Osteocyte (in vitro differentiated cells): ENCODE measurements around the gene SLC4A1. TPM values are rescaled to one million over a fixed set of nuclear protein-coding genes. Genes with fewer than 3 reads are reported as not detected.

ENCODE experiments used
- DNase-seq: peaks from one replicate; pipeline ENCODE4 v3.0.0; 2021; ENCODE audit warnings: mixed read lengths; ENCODE audit not compliant: unreplicated experiment; ENCODE audit errors: extremely low spot score
- H3K27ac Mint-ChIP-seq: one replicate; pipeline ENCODE4 v1.8.0; 2021; ENCODE audit warnings: mild to moderate bottlenecking, mixed read lengths; ENCODE audit not compliant: unreplicated experiment
- H3K27me3 Mint-ChIP-seq: one replicate; pipeline ENCODE4 v1.8.0; 2021; ENCODE audit warnings: mixed read lengths; ENCODE audit not compliant: unreplicated experiment
- H3K36me3 Mint-ChIP-seq: one replicate; pipeline ENCODE4 v1.8.0; 2021; ENCODE audit warnings: mixed read lengths; ENCODE audit not compliant: unreplicated experiment
- H3K4me1 Mint-ChIP-seq: one replicate; pipeline ENCODE4 v1.8.0; 2021; ENCODE audit warnings: mixed read lengths; ENCODE audit not compliant: unreplicated experiment
- H3K4me3 Mint-ChIP-seq: one replicate; pipeline ENCODE4 v1.8.0; 2021; ENCODE audit warnings: mild to moderate bottlenecking, moderate library complexity, mixed read lengths; ENCODE audit not compliant: unreplicated experiment
- H3K9me3 Mint-ChIP-seq: one replicate; pipeline ENCODE4 v1.8.0; 2021; ENCODE audit warnings: mixed read lengths; ENCODE audit not compliant: unreplicated experiment
- total RNA-seq: library from RNA; stranded (reverse); gene quantifications from 2 replicates; pipeline ENCODE4 v1.2.1, GENCODE V29; 2021
- TF ChIP-seq, protein P1 (sequence below): fragments of 200-600 bp; sonication (generic); IDR thresholded peaks from 2 replicates; pipeline ENCODE4 v1.5.0; 2021; ENCODE audit warnings: antibody characterized with exemption, mild to moderate bottlenecking, moderate library complexity

The SLC4A1 gene
- total RNA-seq, 1 donor from 2014 or later, result not detected

DNA sequence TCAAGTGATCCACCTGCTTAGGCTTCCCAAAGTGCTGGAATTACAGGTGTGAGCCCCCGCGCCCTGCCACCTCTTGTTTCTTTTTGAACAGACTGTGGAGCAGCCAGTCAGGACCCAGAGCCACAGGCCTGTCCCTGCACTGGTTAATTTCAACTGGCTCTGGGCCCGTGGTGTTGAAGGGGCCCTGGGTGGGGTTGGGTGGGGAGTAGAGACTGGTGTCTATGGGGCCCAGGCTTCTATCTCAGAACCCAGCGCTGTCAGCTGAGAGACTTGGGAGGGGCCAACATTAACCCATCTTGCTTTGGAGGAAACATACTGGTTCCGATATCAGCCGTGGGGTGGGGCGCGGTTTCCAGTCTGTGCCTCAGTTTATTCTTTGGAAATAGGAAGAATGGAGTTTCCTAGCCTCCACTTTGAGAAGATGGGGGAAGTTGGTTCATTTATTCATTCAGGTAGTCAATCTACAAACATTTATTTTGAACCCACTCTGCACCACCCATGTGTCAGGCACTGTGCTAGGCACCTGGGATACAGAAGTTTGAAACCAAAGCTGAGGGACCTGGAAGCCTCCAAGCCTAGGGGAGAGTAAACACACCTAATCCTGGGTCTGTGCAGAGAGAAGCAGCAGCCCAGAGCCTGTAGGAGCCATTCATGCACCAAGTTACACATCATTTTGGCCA lies 15.5 kb upstream of the SLC4A1 start:
- H3K36me3 Mint-ChIP-seq, result no peaks in the 10 kb centered on the region
- TF ChIP-seq, protein P1, sequence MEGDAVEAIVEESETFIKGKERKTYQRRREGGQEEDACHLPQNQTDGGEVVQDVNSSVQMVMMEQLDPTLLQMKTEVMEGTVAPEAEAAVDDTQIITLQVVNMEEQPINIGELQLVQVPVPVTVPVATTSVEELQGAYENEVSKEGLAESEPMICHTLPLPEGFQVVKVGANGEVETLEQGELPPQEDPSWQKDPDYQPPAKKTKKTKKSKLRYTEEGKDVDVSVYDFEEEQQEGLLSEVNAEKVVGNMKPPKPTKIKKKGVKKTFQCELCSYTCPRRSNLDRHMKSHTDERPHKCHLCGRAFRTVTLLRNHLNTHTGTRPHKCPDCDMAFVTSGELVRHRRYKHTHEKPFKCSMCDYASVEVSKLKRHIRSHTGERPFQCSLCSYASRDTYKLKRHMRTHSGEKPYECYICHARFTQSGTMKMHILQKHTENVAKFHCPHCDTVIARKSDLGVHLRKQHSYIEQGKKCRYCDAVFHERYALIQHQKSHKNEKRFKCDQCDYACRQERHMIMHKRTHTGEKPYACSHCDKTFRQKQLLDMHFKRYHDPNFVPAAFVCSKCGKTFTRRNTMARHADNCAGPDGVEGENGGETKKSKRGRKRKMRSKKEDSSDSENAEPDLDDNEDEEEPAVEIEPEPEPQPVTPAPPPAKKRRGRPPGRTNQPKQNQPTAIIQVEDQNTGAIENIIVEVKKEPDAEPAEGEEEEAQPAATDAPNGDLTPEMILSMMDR, result no peak

DNA sequence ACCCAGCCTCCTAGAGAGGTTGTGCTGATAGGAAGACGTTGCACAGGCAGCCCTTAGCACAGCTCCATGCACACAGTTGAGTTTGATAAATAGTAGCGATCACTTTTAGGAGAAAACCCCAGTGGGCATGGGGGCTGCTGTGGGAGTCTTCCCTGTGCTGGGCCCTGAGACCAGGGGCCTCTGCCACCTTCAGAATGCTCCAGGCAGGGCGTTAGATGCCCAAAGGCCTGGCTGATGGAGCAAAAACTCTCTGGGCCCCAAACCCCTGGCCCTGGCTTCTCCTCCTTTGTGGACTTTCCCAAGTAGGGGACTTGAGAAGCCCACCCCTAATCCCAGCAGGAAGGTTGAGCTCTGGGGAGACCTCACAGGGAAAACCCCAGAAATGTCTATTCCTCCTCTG lies 14.3 kb upstream of the SLC4A1 start:
- no peak for DNase-seq
- H3K4me3 Mint-ChIP-seq, result no peak overlapping the region

More for the DNA sequence above, 15.5 kb upstream of the SLC4A1 start:
- Mint-ChIP-seq H3K4me1 (peaks cover 11% of the 10 kb centered on the region), H3K27me3 (peaks cover 11% of the 10 kb centered on the region), H3K4me3 (no peak overlapping the region), H3K27ac (no peak overlapping the region), H3K9me3 (no peaks in the 10 kb centered on the region)
- DNase-seq, result no peak

DNA sequence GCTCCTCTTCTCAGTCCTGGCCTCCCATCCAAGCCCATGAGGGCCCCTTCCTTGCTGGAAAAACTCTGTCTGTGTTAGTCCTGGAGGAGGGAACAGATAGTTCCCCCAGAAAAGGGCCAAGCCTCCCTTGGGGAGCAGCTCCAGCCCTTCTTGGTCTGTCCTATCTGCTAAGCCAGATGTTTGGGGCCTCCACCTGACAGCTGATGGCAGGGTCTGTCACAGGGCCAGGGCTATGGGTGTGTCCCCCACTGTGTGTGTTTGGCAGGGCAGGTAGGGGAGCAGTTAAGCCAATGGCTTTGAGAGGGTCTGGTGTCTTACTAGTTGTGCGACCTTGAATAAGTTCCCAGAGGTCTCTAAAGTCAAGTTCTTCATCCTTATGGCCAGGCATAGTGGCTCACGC lies 13.6 kb upstream of the SLC4A1 start:
- TF ChIP-seq, protein P1, result no peak
- Mint-ChIP-seq H3K36me3 (no peaks in the 10 kb centered on the region), H3K27me3 (peaks cover 3% of the 10 kb centered on the region), H3K27ac (no peak overlapping the region), H3K4me1 (peaks cover 11% of the 10 kb centered on the region), H3K4me3 (no peak overlapping the region), H3K9me3 (no peaks in the 10 kb centered on the region)
- no peak for DNase-seq

More for the DNA sequence above, 14.3 kb upstream of the SLC4A1 start:
- no peaks in the 10 kb centered on the region for H3K36me3 Mint-ChIP-seq
- no peaks in the 10 kb centered on the region for H3K9me3 Mint-ChIP-seq
- H3K27me3 Mint-ChIP-seq, result peaks cover 3% of the 10 kb centered on the region
- TF ChIP-seq, protein P1, result no peak
- H3K27ac Mint-ChIP-seq, result no peak overlapping the region
- H3K4me1 Mint-ChIP-seq, result peaks cover 11% of the 10 kb centered on the region

DNA sequence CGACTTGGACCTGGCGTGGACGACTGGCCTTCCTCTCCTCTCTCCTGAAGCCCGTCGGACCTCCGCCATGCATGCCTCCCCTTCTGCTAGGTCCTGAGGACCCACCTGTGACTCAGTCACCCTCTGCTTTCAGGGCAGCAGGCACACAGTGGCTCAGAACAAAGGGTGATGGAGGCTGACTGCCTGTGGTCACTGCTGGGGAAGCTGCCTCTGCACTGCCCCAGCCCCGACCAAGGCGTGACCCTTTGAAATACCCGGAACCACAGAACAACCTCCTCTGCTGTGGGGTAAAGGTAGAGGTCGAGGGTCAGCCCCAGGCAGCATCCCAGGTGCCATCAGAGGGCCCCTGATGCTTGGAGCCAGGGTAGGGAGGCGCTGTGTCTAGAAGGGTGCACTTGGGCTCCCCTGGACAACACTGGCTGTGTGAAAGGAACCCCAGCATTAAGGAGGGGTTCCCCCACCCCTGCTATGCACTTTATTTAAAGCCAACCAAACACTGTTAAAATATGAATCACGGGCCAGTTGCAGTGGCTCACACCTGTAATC lies 12.5 kb upstream of the SLC4A1 start:
- TF ChIP-seq, protein P1, result no peak
- no peak for DNase-seq
- Mint-ChIP-seq H3K4me1 (peaks cover 11% of the 10 kb centered on the region), H3K36me3 (no peaks in the 10 kb centered on the region), H3K27ac (no peak overlapping the region), H3K27me3 (peaks cover 3% of the 10 kb centered on the region), H3K4me3 (no peak overlapping the region), H3K9me3 (no peaks in the 10 kb centered on the region)

DNA sequence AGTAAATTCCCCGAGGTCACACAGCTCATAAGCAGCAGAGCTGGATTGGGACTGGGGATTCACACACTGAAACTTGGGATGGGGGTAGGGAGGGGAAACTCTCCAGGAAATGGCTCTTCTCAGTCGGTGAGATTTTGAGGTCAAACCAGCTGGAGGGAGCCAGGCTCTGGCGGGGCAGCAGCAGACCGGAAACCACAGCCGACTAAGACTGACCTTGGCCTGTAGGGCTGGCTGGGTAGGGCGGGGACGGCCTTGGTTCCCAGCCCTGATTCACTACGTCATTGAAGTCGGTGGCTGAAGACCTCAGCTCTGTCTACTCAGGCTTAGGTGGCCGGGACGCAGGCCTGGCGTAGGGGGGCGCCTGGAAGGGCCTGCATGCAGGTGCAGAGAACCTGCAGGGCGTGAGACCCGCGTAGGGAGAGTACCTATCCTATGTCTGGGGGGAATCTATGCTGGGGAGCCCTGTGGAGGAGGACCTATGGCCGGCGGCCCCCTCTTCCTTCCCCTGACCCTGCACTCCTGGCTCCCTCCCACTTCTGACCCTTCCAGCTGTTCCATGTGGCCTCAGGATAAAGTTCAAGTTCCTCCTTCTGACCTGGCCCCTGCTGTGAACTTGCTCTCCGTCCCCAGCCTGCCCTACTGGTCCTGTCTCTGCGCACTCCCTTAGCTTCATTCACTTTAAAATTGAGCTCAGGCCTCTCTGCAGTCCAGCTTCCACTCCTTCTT lies 11.9 kb upstream of the SLC4A1 start:
- Mint-ChIP-seq H3K9me3 (no peaks in the 10 kb centered on the region), H3K36me3 (no peaks in the 10 kb centered on the region), H3K4me1 (peaks cover 11% of the 10 kb centered on the region), H3K27me3 (peaks cover 10% of the 10 kb centered on the region), H3K27ac (peak overlapping the region; percentile 48), H3K4me3 (no peak overlapping the region)
- TF ChIP-seq, protein P1, result no peak
- DNase-seq, result no peak
